NAMALWA (cell line): Measurements from ENCODE around the gene NPC1.

Experiments used
- DNase-seq: peaks from one replicate; pipeline ENCODE4 v3.0.0-alpha.2; 2015; ENCODE audit warnings: low spot score

The NPC1 gene

DNA sequence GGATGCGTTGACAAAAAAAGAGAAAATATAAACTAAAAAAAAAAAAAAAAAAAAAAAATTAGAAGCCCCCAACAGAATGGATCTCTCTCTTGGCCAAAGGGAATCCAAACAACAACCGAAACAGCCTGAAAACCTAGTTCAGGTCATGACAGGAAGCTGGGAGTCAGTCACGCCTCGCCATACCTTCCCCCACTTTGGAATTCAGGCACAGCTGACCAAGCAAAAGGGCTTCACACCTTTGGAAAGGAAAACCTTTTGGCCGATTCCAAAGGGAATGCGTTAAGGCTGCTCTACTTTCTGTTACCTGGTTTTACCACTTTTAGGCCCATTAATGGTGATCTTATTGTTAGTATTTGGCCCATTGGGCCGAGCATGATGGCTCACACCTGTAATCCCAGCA lies 100.9 kb downstream of the NPC1 start:
- no peak for DNase-seq

- DNase-seq = no peak
Observed at GRCh38 chr18:23484561-23485182, 101.6 kb downstream of the NPC1 start.
